Measurements from ENCODE around the gene UNK.

Gene UNK

DNA sequence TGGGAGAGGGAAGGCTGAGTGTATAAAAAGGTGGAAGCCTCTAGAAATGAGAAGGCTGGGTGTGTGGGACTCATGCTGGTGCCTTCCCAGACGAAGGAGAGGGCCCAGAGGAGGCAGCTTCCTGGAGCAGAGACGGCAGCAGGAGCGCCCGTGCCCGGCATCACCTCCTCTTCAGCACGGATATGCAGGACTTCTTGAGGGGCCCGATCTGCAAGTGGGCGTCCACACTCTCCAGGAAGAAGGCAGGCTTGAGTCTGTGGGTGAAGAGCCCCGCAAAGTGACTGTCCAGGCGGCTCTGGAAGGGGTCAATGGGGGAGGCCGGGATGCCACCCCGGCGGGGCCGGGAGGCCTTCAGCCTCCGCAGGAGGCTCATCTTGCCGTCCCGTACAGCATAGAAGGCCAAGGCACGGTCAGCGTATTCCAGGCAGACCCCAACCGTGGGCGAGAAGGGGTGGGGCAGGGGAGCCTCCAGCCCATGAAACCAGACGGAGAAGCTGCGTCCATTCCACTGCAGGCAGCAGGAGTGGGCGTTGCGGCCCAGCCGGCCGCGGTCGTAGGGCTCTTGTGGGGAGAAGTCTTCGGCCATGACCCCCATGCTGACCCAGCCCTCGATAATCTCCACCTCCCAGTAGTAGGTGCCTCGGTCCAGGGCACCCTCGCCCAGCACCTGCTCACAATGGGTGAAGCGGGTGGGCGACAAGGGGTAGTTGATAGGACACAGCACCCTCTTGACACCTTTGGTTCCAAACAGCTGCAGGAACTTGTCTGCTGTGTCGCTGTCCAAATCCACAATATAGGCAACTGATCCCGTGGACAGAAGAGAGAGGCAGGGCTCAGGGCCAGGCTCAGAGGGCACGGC is 89.9 kb downstream of the UNK start:
- no peak for DNase-seq (ENCODE audit: low read depth)
